Left lobe of liver (tissue), 2 donors: ENCODE measurements around the gene ARL6IP4. TPM values are rescaled to one million over a fixed set of nuclear protein-coding genes. Genes with fewer than 3 reads are reported as not detected.

ENCODE experiments used
- ATAC-seq: fragments of 200-7000 bp; cut with Tn5 transposase; one replicate; pipeline ENCODE4 v1.9.1; 2020; ENCODE audit warnings: mild to moderate bottlenecking, moderate library complexity
- DNase-seq: peaks from one replicate; pipeline ENCODE4 v3.0.0-alpha.2; 2020; ENCODE audit warnings: low spot score
- total RNA-seq: library from RNA; stranded (reverse); gene quantifications from one replicate; pipeline ENCODE4 v1.2.1, GENCODE V29; 2021
- donor health status: DM: no; HTN: no; CAD: no; lungs with moderate emphysema.
- donor health status: DM: no; HTN: yes; CAD: no.

Gene ARL6IP4
- total RNA-seq, 1 donor from 2014 or later, result 122 TPM

GRCh38 chr12:122989874-122990419 is 9.5 kb downstream of the ARL6IP4 start:
- DNase-seq (no peak), ATAC-seq (no peak)

GRCh38 chr12:122990561-122990960 is 10.1 kb downstream of the ARL6IP4 start:
- no peak for ATAC-seq
- DNase-seq, result no peak

DNA sequence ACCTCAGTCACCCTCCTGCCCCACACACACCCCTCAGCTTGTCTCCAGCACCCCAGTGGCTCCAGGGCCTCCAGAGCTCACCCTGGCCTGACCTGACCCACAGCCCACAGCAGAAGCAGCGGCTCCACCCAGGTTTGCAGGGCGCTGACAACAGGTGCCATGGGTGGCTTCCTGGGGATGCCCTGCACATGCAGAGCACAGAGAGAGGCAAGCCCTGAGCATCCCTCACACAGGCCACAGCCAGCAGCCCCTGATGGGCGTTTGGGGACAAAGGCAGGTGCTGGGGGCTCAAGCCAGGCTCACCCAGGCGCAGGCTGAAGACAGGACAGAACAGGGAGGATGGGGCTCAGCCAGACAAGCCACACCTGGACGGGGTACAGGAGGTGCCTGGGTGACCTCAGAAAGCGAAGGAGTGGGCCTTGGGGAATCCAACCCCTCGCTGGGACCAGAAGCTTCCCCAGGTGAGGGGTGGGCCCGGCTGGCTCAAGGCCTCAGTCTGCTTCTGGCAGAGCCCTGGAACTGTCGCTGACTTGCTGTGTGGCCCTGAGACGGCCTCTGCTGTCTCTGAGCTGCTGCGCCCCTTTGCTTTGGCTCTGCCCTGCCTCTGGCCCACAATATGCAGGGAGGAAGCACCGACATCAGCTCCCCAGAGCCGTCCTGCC is 10.6 kb downstream of the ARL6IP4 start:
- no peak for DNase-seq
- ATAC-seq, result no peak

- ATAC-seq, result no peak
- no peak for DNase-seq
Observed at GRCh38 chr12:122991623-122992275, 11.3 kb downstream of the ARL6IP4 start.

DNA sequence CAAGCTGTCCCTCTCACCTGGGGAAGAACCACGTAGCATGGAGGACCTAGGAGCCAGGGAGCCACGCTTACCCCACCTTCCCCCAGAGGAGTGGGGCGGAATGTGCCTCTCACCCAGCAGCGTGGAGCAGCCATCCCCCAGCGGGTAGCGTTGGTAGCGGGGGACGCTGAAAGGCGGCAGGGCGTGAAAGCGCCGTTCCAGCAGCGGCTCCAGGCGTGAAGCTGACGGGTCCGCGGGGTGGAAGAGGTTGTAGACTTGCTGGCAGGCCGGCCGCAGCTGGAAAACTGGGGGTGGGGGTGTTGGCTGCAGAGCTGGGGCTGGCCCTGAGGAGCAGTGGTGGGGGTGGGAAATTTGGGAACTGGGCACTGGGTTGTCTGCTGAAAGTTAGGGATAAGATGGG is 11.9 kb downstream of the ARL6IP4 start:
- ATAC-seq (no peak), DNase-seq (no peak)

GRCh38 chr12:122994140-122994675 is 13.7 kb downstream of the ARL6IP4 start:
- DNase-seq, result no peak

DNA sequence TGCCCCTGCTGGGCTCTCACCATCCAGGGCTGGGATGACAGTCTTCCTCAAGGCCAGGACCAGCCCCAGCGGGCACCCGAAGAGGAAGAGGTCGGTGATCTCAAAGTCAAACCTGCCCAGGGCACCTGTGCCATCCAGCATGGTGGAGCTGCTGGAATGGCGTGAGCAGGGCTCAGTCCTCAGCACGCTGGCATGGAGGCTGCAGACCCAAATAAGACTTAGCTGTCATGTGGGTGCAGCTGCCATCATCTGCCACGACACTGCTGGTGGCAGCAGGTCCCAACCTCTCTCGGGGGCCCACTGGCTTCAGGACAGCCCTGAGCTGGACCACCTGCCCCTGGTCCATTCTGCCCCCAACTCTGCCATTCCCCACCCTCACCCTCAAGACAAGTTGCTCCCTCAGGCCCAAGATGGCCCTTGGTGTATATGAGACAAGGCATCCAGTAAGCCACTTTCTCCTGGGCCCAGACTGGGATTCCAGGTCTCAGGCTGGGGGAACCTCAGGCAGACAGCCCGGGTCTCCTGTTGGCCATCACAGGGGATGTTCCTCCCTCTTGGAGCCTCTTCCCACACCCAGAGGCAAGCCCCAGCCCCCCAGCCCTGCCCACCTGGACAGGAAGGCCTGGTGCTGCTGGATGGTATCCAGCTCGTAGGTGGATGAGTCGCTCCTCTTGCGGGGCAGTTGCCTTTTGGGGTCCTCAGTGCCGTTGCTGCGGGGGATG is 14.5 kb downstream of the ARL6IP4 start:
- ATAC-seq (peak; percentile 5), DNase-seq (no peak)

More at GRCh38 chr12:122994140-122994675, 13.7 kb downstream of the ARL6IP4 start:
- ATAC-seq, result no peak

GRCh38 chr12:122995503-122996187 is 15.2 kb downstream of the ARL6IP4 start:
- ATAC-seq, result peak; percentile 72

DNA sequence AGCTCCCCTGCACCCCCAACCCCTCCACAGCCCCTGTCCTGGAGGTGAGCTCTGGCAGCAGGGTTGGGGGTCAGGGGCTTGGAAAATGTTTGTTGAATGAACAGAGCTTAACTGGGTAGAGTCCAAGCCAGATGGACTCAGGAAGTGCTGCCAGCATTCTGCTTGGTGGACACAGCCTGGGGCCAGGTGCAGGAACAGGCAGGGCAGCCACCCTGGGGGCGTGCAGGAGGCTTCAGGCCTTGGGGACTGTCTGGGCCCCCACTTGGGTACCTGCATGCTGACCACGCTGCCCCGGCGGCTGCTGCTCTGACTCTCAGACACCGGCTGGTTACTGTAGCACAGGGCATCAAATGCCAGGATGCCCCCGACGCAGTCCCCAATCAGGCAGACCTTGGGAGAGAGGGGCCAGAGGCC is 15.7 kb downstream of the ARL6IP4 start:
- peak; percentile 56 for ATAC-seq
- peak; percentile 86 for DNase-seq

More at GRCh38 chr12:122995503-122996187, 15.2 kb downstream of the ARL6IP4 start:
- DNase-seq, result peak; percentile 98

DNA sequence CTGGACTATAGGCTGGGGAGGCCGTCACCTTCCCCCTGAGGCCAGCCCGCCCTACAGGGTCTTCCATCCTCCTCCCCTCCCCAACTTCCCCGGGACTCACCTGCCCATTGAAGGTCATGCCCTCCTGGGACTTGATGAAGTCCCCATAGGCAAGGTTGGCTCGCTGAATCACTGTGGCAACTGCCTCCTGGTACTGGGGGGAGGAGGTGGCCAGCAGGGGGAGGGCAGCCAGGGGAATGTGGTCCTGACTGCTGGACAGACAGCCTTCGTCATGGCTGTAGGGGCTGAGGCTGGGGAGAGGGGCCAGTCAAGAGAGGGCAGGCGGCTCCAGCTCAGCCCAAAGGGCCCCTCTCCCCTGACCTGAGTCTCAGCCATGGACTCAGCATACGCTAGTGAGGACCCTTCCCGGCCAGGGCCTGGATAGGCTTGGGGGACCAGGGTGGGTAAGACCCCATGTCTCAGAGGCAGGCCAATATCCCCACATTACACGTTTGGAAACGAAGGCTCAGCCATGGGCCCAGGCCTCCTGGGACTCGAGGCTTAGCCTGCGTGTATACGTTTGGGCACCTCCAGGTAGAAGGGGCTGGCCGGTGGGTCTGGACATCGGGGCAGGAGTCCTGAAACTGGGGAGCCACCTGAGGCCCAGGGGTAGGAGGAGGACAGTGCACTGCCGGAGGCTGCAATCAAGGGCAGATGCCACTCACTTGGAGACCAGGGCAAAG is 16.3 kb downstream of the ARL6IP4 start:
- no peak for DNase-seq
- no peak for ATAC-seq

- no peak for ATAC-seq
- no peak for DNase-seq
Observed at GRCh38 chr12:122997343-122998250, 17.1 kb downstream of the ARL6IP4 start.

- DNase-seq (no peak), ATAC-seq (peak; percentile 37)
Observed at GRCh38 chr12:122998316-122998715, 17.8 kb downstream of the ARL6IP4 start.

DNA sequence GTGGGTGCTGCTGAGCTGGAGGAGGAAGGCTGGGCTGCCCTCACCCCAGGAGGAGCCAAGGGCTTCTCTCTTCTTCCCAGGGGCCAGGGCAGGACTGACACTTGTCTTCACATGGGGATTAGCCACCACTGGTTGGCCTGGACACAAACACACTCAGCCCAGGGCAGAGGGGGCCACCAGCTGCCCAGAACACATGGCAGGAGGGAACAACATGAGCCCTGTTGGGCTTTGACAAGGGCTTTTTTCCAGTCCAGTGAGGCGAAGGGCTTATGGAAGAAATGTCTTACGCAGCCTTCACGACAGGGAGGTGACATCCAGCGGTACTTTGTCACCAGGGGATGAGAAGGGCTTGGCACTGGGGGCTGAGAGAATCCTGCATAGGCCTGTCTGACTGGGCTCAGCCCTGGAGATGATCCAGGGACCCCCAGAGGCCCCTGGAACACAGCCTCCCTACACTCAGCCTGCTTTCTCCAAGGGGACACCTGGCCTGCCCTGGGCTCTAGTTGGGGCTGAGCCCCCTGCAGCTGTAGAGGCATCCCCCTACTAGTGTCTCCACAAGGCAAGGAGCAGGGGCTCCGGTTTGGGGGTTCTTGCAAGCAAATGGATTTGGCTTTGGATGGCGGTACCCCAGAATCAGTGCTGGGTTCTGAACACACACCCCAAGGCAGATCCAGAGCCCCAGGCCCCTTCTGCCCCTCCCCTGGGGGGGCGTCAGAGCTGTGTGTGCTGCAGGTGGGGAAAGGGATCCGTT is 18.9 kb downstream of the ARL6IP4 start:
- DNase-seq (no peak), ATAC-seq (no peak)

DNA sequence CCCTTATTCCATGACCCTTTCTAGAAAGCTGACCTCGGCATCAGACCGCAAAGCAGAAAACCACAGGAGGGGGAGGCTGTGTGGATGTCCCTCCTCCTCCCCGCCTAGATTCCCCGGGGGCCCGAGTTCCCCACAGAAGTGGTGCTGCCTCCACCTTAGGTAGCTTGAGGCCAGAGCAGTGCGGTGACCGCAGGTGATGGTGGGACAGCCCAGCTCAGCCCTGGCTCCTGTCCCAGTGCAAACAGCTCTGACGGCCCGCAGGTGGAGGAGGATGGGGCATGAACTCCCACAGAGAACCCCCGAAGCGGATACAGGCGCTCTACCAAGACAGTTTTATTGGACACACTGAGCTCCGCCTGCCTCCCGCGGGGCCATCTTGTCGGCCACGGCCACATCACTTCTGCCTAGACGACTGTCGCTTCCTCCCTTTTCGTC is 19.5 kb downstream of the ARL6IP4 start:
- DNase-seq (no peak), ATAC-seq (no peak)

DNA sequence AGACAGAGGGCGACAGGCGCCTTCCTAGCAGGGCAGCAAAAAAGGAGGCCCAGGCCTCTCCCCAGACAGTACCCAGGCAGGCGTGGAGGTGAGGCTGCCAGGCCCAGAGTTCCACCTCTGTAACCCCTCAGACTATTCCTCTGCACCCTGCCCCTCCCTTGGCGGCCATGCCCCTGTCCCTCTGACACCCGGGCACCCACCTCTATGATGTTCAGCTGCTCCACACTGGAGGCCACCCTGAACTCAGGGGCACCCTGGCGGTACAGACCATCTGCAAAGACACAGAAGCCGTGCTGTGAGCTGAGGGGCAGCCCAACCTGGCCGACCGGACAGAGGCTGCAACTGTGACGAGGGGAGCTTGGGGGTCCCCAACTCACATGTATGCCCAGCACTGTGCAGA is 20.1 kb downstream of the ARL6IP4 start:
- DNase-seq, result no peak
- ATAC-seq, result no peak

DNA sequence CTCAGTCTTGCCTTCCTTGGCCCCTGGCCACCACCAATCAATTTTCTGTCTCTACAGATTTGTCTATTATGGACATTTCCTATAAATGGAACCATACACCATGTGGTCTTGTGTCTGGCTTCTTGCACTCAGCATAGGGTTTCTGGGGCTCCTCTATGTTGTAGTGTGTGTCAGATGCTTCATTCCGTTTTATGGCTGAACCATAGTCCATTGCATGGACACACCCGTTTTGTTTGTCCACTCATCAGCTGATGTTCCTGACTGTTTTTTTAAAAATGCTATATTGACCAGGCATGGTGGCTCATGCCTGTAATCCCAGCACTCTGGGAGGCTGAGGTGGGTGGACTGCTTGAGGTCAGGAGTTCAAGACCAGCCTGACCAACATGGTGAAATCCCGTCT is 21.0 kb downstream of the ARL6IP4 start:
- ATAC-seq (no peak), DNase-seq (no peak)

GRCh38 chr12:123003257-123003656 is 22.8 kb downstream of the ARL6IP4 start:
- DNase-seq (no peak), ATAC-seq (no peak)

- DNase-seq (no peak), ATAC-seq (no peak)
Observed at GRCh38 chr12:123004287-123004686, 23.8 kb downstream of the ARL6IP4 start.
